AG09309 (cell line): Measurements from ENCODE around the gene EGF.

Source experiments
- DNase-seq: peaks from one replicate; pipeline ENCODE4 v3.0.0-alpha.2; 2010; ENCODE audit warnings: low read depth
- H3K4me3 ChIP-seq: 2 replicates; pipeline ENCODE4 v1.5.1; 2011; ENCODE audit warnings: mild to moderate bottlenecking, low read depth, low read length, moderate library complexity; ENCODE audit not compliant: control insufficient read depth
- CTCF ChIP-seq: IDR thresholded peaks from 2 replicates; pipeline ENCODE4 v1.5.1; 2011; ENCODE audit warnings: mild to moderate bottlenecking, low read depth, low read length, inconsistent platforms; ENCODE audit not compliant: insufficient read depth, control insufficient read depth; ENCODE audit errors: missing control alignments

Gene EGF

GRCh38 chr4:109886303-109886702 lies 26.4 kb upstream of the EGF start:
- H3K4me3 ChIP-seq, result no peak overlapping the region
- DNase-seq, result no peak
- TF ChIP-seq CTCF, result no peak

- TF ChIP-seq CTCF, result no peak
- DNase-seq, result no peak
- no peak overlapping the region for H3K4me3 ChIP-seq
These were observed 25.6 kb upstream of the EGF start for GRCh38 chr4:109887071-109887470.

GRCh38 chr4:109890076-109890475 lies 22.6 kb upstream of the EGF start:
- H3K4me3 ChIP-seq, result no peak overlapping the region
- no peak for DNase-seq
- TF ChIP-seq CTCF, result no peak

GRCh38 chr4:109902559-109903251 lies 10.0 kb upstream of the EGF start:
- no peak for TF ChIP-seq CTCF
- no peak for DNase-seq
- H3K4me3 ChIP-seq, result no peak overlapping the region

GRCh38 chr4:109908731-109909130 lies 4.0 kb upstream of the EGF start:
- TF ChIP-seq CTCF, result no peak
- no peak overlapping the region for H3K4me3 ChIP-seq
- DNase-seq, result no peak

- no peak for DNase-seq
- no peak overlapping the region for H3K4me3 ChIP-seq
- no peak for TF ChIP-seq CTCF
These were observed 2.4 kb upstream of the EGF start for GRCh38 chr4:109910256-109910655.
